Stimulated activated CD4-positive, alpha-beta T cell treated with anti-CD3 and anti-CD28 coated beads, Interleukin-12 subunit alpha, Interleukin-12 subunit beta, amount 100 ng/mL, for 24 hours (primary cell): ENCODE measurements around the gene RBMS2.
"Not testable (repeated sequence)": the region's sequence is repeated elsewhere in the genome, so short reads cannot be mapped to it uniquely, and the experiment has no call there.

Source experiments
- DNase-seq, 2 experiments: peaks; one replicate each; pipeline ENCODE4 v3.0.0-alpha.2; 2020; ENCODE audit warnings: low read depth in 2 of 2

The RBMS2 gene, protein sequence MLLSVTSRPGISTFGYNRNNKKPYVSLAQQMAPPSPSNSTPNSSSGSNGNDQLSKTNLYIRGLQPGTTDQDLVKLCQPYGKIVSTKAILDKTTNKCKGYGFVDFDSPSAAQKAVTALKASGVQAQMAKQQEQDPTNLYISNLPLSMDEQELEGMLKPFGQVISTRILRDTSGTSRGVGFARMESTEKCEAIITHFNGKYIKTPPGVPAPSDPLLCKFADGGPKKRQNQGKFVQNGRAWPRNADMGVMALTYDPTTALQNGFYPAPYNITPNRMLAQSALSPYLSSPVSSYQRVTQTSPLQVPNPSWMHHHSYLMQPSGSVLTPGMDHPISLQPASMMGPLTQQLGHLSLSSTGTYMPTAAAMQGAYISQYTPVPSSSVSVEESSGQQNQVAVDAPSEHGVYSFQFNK

GRCh38 chr12:56521590-56522371 lies at the start of gene RBMS2:
Gene RBMS2 (plus strand): TSS chr12:56521820. CDS start chr12:56522024, 204 bp downstream.
- no peak for DNase-seq

DNA sequence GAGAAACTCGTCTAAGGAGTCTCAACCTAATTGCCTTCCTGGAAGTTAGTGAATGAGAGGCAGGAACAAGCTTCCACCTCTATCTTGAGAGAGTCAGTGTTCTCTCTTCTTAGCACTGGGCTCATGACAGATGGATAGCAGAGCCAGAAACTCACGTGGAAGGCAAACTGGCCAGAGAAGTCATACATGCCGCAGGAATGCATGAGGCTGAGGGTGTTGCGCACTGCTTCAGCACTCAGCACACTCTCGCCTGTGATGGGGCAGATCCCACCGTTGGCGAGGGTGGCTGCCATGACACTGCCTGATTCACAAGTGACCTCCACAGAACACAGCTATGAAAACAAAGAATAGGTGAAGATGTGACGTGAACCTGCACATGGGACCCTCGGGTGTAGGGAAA lies 47.2 kb upstream of the RBMS2 start:
- DNase-seq, result no peak

DNA sequence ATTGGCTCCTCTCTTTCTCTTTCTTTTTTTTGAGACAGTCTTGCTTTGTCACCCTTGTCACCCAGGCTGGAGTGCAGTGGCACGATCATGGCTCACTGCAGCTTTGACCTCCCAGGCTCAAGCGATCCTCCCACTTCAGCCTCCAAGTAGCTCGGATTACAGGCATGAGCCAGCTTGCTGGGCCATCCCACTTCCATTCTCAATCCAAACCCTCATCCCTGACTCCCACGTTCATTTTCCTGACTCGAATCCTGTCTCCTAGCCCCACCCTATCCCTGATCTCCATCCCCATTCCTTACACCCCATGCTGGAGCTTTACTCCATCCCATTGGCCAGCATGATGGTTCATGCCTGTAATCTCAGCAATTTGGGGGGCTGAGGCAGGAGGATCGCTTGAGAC lies 45.5 kb upstream of the RBMS2 start:
- no peak for DNase-seq

DNA sequence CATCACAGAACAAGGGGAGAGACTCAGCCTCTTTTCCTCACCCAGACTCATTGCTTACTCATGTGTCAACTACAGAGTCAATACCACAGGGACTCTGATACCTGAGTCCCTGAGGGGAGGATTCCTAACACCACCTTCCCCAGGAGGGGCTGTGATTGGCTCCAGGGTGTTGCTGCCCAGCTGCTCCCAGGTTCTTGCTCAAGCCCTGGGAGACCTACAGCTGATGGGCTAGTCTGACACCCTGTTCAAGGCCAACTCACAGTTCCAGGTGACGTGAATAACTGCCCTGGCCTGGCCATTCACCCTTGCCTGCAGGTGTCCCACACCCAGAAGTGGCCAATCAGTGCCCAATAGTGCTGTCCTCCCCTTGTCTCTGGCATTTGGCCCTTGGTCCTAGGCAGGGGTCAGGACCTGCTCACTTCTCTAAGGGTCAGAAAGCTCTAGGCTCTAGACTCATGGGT lies 44.6 kb upstream of the RBMS2 start:
- DNase-seq, result no peak

GRCh38 chr12:56477521-56478225 lies 43.9 kb upstream of the RBMS2 start:
- DNase-seq, result no peak

DNA sequence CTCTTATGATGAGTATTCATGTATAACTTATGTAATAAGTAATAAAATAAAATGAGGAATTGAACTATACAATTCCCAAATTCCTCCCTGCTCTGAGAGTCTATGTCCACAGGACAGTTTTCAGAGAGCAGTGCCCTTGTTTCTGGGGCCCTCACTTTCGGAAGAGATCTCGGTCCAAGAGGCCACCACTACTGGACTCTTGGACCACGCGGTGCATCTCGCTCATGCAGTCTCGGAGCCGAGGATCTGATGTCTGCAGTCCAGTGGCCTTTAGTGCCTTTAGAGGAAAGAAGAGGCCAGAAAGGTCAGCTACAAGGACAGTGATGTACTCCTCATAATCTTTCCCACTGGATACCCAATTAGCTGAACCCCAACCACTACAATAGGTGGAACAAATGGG lies 42.0 kb upstream of the RBMS2 start:
- DNase-seq, result no peak

DNA sequence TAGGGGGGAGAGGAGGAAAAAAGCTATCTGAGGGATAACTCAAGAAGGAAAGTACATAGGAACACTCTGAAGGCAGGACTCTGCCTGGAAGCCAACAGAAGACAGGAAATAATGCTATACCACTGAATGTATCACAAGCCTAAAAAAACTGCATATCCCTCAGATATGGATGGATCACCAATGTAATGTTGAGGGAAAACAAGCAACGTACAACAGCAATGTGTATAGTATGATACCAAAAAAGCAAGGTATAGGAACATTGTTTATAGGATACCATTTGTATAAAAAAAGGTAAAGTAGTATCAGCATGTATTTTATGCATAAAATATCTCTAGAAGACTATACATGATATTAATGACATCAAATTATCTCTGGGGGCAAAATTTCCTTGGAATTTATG lies 37.1 kb upstream of the RBMS2 start:
- no peak for DNase-seq

DNA sequence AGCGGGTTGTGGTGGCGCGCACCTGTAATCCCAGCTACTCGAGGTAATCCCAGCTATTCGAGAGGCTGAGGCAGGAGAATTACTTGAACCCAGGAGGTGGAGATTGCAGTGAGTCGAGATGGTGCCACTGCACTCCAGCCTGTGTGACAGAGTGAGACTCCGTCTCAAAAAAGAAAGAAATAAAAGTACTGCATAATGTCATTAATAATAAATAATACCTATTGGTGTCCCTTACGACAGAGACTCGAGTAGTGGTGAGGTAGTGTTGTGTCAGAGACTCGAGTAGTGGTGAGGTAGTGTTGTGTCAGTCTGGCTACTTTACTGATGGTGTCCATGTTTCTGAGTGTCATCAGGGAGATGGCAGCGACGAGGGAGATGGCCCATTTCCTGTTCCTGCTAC lies 34.9 kb upstream of the RBMS2 start:
- no peak for DNase-seq

- DNase-seq, result peak in 1 of 2 experiments; percentile 14
These were observed 34.1 kb upstream of the RBMS2 start for GRCh38 chr12:56487448-56488040.

DNA sequence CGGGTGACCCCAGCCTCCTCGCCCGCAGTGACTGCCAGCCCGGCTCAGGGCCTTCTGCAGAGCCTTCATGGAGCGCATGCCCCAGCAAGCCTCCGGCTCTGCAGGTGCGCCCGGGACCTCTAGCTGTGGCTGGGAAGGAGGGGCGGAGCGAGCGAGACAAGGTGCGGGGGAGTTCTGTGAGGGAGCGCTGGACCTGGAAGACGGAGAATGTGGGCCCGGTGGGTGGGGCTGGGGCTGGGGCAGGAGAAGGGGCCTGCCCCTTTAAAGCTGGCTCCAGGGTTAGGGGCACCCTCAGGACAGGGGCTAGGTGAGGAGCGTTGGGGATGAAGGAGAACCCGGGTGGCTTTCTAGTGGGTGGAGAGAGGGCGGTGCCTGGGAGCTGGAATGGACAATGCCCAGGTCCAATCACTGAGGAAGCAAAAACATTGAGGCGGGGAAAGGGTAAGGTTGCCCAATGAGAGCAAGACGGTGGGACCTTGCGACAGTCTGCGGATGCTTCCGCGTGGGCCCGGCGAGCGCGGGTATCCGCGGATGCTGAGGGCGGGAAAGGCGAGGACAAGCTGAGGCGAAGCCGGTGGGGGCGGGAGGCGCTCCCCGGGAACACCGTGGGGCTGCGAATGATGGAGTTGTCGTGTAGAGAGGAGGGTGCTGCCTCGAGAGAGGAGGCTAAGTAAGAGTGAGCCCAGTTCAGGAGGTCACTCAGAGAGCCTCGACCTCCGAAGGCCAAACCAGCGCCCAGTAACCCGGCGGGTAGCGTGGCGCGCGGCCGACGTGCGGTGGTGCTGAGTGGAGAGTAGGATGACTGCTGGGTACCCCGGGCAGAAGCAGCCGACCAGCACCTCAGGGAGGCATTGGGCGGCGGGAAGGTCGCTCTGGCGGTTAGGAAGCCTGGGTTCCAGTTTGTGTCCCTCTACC lies 33.3 kb upstream of the RBMS2 start, which contains the start of gene GLS2:
TSS of gene GLS2 (minus strand) at position 121 of the 915 bp plus-strand sequence. CDS start at position 78, 43 bp downstream.
- peak; percentile 47 to 53 for DNase-seq

GRCh38 chr12:56490360-56490759 lies 31.3 kb upstream of the RBMS2 start:
- DNase-seq, result no peak

DNA sequence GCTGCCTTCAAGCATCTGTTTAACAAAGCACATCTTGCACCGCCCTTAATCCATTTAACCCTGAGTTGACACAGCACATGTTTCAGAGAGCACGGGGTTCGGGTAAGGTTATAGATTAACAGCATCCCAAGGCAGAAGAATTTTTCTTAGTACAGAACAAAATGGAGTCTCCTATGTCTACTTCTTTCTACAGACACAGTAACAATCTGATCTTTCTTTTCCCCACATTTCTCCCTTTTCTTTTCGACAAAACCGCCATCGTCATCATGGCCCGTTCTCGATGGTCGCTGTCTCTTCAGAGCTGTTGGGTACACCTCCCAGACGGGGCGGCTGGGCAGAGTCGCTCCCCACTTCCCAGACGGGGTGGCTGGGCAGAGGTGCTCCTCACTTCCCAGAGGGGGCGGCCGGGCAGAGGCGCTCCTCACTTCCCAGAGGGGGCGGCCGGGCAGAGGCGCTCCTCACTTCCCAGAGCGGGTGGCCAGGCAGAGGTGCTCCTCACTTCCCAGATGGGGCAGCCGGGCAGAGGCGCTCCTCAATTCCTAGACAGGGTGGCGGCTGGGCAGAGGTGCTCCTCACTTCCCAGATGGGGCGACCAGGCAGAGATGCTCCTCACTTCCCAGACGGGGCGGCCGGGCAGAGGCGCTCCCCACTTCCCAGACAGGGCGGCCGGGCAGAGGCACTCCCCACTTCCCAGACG lies 28.1 kb upstream of the RBMS2 start:
- DNase-seq, result not testable (repeated sequence)

- DNase-seq, result not testable (repeated sequence)
These were observed 27.6 kb upstream of the RBMS2 start for GRCh38 chr12:56494106-56494415.

DNA sequence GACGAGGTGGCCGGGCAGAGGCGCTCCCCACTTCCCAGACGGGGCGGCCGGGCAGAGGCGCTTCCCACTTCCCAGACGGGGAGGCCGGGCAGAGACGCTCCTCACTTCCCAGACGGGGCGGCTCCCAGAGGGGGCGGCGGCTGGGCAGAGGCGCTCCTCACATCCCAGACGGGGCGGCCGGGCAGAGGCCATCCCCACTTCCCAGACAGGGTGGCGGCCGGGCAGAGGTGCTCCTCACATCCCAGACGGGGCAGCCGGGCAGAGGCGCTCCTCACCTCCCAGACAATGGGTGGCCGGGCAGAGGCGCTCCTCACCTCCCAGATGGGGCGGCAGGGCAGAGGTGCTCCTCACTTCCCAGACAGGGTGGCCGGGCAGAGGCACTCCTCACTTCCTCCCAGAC lies 27.1 kb upstream of the RBMS2 start:
- not testable (repeated sequence) for DNase-seq

DNA sequence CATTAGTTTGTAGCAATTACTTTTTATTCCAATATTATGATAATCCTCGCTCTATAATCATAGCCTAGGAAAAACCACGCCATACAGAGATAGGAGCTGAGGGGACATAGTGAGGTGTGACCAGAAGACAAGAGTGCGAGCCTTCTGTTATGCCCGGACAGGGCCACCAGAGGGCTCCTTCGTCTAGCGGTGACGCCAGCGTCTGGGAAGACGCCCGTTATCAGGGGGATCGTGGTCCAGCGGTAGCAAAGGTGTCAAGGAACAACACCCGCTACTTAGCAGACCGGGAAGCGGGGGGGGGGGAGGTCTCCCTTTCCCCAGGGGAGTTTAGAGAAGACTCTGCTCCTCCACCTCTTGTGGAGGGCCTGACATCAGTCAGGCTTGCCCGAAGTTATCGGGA lies 24.9 kb upstream of the RBMS2 start:
- DNase-seq, result peak; percentile 28 to 66

GRCh38 chr12:56498126-56498902 lies 23.3 kb upstream of the RBMS2 start:
- not testable (repeated sequence) for DNase-seq

GRCh38 chr12:56499452-56499851 lies 22.2 kb upstream of the RBMS2 start:
- DNase-seq, result not testable (repeated sequence)

- DNase-seq, result not testable (repeated sequence)
These were observed 21.7 kb upstream of the RBMS2 start for GRCh38 chr12:56499879-56500278.

GRCh38 chr12:56510786-56511185 lies 10.8 kb upstream of the RBMS2 start:
- DNase-seq, result no peak
